Inflammatory macrophage treated with lipopolysaccharide for 1 hour (primary cell): Measurements from ENCODE around the gene CCDC8.
"Not testable (repeated sequence)": the region's sequence is repeated elsewhere in the genome, so short reads cannot be mapped to it uniquely, and the experiment has no call there.

Experiments used
- DNase-seq, 2 donors: peaks; one replicate each; pipeline ENCODE4 v3.0.0-alpha.2; 2020 to 2022

CCDC8 gene

GRCh38 chr19:46402725-46403124, 10.6 kb downstream of the CCDC8 start:
- no peak for DNase-seq

GRCh38 chr19:46397801-46398479, 15.4 kb downstream of the CCDC8 start:
- DNase-seq: not testable (repeated sequence)

- no peak for DNase-seq
Measured at GRCh38 chr19:46394402-46394797, 19.0 kb downstream of the CCDC8 start.

GRCh38 chr19:46393456-46394401, 19.6 kb downstream of the CCDC8 start:
- no peak for DNase-seq

DNA sequence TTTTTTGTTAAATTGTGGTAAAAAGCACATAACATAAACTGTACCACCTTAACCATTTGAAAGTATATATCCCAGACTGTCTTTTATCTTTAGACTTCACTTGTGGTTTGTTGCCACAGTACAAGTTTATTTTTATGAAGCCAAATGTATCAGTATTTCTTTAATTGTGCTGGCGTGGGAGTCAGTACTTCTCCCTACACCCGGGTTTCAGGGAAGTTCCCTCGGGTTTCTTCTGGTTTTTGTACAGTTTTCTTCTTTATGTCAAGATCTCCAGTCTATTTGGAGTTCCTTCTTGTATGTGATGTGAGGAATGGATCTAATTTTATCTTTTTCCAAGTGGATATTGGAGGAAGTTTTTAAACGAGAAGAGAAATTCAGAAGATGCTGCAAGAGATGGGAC, 20.5 kb downstream of the CCDC8 start:
- peak; percentile 46 to 65 for DNase-seq

GRCh38 chr19:46392252-46392801, 21.0 kb downstream of the CCDC8 start:
- DNase-seq: no peak

DNA sequence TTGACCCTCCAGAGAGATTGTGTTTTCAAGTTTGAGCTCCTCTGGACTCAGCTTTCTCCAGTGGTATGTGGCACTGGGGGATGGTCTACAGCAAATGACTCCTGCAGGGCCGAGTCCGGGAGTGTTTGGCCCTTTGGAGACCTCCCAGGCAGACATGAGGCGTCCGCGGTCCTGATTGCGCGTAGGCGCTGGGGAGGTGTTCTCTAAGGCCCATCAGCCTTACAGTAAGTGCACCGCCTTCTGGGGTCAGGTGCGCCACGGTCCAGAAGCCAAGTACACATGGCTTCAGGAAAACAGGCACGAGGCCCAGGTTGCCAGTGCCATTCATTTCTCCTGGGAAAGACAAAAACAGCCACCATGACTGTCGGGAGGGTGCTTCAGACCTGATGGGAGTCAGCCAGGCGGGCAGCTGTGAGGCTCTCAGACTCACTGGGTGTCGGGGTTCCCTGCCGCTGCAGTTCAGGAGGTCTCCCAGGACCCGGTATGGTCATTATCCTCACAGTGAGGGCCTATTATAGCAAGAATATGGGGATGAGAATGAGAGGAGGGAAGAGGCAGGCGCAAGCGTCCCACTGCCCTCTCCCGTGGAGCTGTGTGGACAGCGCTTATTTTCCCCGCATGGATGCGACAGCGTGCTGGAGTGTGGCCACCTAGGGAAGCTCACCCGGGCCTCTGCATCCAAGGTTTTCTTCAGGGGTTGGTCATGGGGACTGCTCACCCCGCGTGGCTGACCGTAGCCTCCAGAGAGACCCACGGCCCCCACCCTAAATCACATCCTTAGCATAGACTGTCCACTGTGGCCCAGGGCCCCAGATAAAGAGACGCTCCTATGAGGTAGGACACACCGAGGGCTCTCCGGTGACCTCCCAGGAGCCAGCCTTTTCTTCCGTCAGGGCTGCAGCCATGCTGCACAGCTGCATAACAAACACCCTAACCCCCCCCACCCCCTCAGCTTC, 21.8 kb downstream of the CCDC8 start:
- no peak for DNase-seq

- DNase-seq: no peak
Measured at GRCh38 chr19:46390866-46391265, 22.5 kb downstream of the CCDC8 start.

GRCh38 chr19:46390121-46390858, 23.1 kb downstream of the CCDC8 start:
- no peak for DNase-seq

GRCh38 chr19:46388311-46389095, 24.9 kb downstream of the CCDC8 start:
- no peak for DNase-seq

GRCh38 chr19:46387713-46388130, 25.6 kb downstream of the CCDC8 start:
- DNase-seq: no peak

- DNase-seq: no peak
Measured at GRCh38 chr19:46386996-46387712, 26.2 kb downstream of the CCDC8 start.

GRCh38 chr19:46386151-46386550, 27.2 kb downstream of the CCDC8 start:
- DNase-seq: no peak

DNA sequence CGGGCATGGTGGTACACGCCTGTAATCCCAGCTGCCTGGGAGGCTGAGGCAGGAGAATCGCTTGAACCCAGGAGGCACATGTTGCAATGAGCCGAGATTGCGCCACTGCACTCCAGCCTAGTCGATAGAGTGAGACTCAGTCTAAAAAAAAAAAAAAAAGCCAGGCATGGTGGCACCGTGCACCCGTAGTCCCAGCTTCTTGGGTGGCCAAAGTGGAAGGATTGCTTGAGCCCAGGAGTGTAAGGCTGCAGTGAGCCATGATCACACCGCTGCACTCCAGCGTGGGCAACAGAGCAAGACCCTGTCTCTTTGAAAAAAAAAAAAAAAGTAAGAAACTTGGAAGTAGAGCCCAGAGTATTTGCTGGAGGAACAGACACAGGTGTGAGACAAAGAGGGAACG, 27.7 kb downstream of the CCDC8 start:
- no peak for DNase-seq

- DNase-seq: no peak
Measured at GRCh38 chr19:46384396-46384795, 29.0 kb downstream of the CCDC8 start.

GRCh38 chr19:46383846-46384245, 29.5 kb downstream of the CCDC8 start:
- DNase-seq: no peak

GRCh38 chr19:46383171-46383815, 30.1 kb downstream of the CCDC8 start:
- no peak for DNase-seq

DNA sequence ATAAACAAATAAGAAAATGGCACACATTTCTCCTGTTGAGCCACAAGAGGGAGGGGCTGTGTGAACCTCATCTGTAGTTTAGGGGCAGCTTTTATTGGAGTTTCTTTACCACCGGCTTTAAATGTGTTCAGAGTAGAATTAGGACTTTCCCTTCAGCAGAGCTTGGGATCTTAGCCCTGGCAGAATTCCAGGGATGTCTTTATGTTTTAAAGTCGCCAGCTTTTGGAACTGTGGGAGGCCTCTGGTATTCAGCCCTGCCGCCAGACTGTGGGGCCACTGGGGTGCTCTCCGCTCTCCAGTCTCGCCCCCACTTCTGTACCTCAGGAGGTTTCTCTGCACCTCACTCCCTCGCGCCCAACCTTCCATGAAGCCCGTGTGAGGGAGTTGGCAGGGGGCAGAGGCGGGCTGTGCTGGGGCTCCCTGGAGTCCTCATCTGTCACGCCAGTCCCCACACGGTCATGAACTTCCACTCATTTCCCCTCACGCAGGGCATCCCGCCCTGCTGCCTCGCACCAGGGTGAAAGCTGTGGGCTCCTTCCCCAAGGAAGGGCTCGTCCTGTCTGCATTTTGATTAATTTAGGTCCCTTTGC, 31.5 kb downstream of the CCDC8 start:
- no peak for DNase-seq

- DNase-seq: no peak
Measured at GRCh38 chr19:46381346-46381745, 32.0 kb downstream of the CCDC8 start.
